Nucleus accumbens (tissue), 56 donors: ENCODE data around the gene CABCOCO1.

Experiments used
- DNase-seq, 56 donors: peaks; one replicate each; lab custom pipeline; 2025; lab: John Stamatoyannopoulos, UW

CABCOCO1 gene

DNA sequence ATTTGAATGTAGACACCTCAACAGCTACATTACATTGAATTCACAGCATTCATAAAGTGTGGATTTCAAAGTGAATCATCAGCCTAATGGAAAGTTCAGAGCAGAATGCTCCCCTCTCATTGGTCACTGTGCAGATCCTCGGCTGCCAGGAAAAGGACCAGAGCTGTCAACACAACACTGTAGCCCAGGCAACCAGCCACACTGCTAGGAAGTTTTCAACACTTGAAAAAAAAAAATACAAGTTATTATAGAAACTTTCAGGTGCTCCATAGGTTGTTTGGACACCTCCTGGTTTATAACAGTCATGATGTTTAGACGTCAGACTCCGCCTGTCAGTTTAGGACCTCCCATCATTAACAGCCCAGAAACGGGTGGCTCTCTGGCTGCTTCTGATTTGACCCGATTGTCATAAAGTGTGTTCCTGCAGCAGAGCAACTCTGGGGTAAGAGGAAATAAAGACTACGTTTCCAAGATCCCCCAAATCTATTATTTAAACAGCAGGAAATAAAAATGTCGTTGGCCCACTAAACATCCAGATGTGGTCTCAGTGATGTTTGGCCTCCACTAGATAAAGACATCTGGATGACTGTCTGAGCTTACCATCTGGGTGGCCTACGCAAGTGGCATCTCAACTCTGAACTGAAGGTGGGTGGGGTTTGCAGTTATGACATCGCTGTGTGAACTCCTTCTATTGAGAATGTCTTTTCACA lies 117.4 kb downstream of the CABCOCO1 start:
- DNase-seq, result no peak

DNA sequence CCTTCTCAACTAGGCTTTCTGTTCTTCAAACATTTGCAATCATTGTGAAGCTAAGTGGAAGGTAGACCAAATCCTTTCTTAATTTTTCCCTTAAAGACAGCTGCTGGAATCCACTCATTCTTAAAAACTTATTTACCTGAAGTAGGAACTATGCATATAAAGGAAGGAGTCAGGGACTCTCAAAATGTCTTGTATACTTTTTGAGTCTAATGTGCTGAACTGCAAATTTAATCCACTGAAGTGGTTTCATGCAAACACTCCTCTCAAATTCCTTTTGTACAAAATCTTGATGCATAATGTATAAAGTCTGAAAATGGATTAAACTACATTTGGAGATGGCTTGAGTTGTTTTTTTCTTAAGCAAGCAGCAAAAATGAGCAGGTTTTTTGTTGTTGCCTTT lies 118.0 kb downstream of the CABCOCO1 start:
- DNase-seq, result no peak

DNA sequence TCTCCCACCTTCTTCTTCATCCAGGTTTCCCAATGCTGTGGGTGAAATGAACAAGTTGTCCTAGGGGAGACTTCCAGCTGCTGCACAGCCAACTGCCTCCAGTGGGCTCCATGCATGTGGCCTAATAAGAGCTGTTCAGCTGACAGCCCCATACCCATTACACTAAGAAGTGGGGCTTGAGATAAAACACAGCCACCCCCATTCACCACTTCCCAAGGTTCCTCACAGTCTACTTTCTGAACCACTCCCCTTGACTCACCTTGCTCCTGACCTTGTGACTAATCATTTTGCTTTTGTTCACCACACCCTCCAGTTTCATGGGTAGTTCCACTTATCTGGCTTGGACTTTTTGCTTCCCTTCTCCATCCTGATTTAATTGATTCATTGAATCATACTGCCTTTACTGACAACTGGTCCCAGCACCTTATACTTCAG lies 119.3 kb downstream of the CABCOCO1 start:
- DNase-seq, result no peak

DNA sequence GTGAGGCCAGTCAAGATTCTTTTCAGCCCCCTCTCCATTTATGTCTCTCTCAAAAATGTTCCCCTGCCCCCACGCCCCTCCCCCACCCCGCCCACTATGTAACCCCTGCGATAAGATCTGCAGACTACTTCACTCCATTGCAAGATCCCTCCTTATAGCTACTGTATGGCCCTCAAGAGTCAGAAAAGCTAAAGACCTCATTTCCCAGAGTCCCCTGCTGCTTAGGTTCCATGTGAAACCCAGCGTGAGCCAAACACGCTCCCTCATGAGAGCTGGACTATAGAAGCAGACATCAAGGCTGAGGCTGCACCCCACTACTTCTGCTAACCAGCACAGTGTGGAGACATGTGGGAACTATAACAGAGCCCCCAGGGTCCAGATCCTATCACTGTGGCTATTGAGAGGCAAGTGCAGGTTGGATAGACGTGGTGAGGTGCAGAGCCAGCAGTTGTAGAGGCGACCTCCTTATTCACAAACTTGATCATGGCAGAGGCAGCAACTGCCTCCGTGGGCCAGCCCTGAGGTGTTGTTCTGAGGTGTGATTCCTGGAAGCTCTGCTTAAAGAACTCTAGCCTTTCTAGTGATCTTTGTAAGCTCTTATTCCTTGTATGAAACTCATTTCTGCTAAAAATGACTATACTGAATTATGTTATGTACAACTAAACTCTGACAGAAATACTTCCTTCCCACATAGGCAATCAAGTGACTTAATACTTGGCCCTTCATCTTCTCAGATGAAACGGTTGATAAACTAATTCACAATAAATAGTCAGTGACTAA lies 121.8 kb downstream of the CABCOCO1 start:
- DNase-seq, result no peak

DNA sequence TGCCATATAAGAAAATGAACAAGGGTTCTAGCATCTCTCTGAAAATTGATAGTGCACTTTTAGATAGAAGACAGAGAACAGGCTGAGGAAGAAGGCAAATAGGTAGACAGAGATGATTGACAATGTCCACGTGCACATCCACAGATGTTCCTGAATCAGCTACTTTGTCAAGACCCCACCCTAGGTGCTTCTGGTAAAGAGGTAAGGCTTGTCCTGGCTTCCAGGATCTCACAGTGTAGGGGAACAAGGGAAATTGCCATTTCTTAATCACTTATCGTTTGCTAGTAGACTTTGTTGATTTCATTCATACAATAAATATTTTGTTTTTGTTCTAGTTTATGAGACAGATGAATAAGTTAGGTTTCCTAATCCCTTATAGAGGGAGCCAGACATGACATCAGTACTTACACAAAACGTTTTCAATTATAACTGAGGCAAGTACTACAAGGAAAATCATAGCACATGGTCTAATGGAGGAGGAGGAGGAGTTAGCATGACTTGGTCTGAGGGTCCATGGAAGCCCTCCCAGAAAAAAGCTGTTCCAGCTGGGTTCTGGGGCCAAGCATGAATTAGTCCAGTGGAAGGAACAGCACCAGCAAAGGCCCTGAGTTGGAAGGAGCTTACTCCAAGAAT lies 122.9 kb downstream of the CABCOCO1 start:
- DNase-seq, result no peak

DNA sequence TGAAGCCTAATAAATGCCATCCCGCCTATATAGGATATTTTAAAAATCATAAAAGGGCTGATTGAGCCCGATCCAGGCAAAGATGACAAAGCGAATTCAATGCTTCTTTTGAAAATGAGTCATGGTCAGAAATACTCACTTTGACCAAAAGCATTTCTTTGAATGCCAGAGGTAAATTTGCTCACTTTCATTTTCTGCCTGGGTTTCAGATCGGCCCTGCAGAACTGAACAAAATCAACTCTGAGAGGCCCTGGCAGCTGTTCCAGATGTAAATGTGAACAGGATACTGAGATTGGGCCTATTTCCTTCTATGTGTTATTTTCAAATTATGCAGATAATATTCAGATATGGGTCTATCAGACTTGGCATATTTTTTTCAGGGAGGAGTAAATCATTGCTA lies 124.0 kb downstream of the CABCOCO1 start:
- DNase-seq, result no peak

DNA sequence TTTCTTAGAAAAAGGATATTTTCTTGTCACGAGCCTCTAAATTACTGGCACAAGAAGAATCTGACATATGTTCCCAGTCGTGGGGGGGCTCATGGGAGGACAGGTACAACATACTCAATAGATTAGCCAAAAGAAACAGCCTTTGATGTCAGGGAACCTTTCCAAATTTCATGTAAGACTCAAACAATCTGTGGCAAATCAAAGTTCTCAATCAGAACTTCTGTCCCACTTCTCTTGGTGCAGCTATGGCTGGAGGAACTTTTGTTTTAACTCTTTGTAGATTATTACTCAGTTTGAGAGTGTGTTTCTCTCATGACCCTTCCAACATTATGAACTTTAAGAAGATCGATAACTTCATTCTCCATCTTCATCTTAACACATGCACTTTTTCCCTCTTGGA lies 124.4 kb downstream of the CABCOCO1 start:
- DNase-seq, result no peak

DNA sequence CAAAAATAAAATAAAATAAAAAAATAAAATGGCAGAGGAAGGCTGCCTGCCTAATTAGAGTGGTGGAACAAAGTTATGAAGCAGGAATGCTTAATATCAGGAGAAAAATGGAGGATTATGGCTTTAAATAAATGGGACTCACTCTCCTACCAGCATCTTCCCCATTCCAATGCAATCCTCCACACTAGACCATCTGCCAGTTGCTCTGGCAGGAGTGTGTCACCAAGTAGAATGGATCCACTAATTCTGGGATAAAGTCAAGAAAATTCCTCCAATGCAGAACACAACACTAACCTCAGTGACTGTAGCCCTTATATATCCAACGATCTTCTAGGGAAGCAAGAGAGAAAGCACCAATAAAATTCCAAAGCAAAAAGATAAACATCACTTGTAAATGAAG lies 126.3 kb downstream of the CABCOCO1 start:
- no peak for DNase-seq

DNA sequence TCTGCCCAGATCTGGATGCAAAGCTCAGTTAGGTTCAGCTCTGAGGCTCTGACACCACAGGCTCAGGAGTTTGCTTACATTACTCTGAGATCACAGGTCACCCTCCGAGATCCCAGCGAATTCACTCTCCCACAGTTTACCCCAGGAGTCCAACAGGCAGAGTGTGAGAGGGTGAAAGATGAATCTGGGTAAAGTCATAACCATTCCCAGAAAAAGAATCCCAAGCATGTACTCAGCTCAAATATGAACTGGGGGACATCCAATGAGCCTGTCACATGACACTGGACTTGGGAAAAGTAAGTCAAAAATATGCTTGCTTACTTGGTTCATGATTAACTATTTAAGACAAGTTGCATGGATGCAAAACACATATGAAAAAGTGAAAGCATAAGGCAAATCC lies 128.5 kb downstream of the CABCOCO1 start:
- DNase-seq, result no peak

DNA sequence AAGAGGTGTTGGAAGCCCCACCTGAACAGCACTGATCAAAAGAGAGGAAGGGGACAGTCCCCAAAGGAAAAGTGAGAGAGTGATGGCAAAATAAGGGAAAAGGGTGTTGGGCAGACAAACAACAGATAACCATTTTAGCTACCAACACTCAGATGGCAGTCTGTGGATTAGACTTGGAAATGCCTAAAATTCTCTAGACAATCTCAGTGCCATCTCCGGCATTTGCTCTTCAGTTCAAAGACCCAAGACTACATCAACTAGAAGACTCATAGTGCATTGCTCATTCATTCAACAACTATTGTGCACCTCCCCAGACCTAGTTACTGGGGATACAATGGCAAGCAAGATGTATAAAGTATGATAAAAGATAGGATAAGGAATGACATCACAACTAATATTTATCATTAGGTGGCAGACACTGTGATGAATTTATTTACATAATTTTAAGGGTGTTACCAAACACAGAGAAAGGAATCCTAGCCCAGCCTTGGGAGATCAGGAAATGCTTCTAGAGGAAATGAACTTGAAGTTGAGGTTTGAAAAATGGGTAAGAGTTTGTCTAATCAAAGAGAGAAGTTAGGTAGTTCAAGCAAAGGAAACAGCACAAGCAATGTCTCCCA lies 129.5 kb downstream of the CABCOCO1 start:
- DNase-seq, result no peak

DNA sequence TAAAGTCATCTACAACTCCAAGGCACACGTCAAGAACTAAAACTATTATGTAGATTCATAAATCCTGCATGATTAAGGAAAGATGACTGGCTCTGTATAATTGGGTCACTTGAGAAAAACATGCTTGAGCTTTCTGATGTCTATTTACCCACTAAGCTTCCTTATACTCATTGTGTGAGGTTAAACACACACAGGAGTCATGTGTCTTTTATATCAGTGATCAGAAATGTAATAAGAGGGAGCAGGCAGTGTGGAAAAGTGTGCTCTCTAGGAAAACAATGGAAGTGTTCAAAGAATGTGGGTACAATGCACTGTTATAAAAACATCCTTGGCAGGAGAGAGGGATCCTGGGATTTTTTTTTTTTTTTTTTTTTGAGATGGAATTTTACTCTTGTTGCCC lies 130.2 kb downstream of the CABCOCO1 start:
- DNase-seq, result no peak

DNA sequence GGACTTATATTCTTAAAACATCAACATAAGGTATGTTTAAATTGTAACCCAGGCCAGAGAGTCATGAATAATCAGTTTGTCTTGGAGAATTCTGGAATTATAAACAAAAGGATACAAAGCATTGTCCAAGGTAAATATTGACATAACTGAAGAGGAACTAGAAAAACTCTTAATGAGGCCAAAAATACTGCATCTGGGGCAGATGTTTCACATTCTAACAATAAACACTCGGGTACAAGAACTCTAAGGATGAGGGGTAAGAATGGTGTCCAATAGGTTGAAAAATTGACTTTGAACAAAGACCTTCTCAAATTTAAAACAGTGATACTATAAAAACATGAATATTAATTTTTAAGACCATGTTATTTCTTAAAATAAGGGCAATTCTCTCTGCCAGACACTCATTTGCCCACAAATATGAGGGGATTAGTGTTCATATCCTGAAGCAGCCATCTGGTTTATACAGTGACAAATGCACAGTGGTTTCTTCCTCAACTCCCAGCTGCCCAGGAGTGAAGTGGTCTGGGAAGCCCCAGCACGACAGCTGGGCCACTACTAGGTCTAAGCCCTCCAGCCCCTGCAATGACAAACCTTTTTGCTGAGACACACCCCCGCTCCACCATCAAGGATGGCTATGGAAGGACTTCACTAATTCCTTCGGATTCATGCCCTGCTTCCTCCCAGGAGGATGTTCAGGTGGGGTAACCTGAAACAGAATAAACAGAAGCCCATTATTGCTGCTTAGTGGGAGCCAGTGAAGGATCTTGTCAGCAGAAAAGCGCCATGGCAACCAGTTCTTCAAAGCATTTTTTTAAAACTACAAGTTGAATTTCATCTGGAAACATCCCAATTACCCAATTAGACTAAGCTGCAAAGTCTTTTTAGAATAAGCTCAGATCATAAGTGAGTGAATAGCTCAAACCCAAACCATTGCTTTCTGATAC lies 131.3 kb downstream of the CABCOCO1 start:
- DNase-seq, result peak in 7 of 56 donors; percentile 0 to 13 (median 3)

DNA sequence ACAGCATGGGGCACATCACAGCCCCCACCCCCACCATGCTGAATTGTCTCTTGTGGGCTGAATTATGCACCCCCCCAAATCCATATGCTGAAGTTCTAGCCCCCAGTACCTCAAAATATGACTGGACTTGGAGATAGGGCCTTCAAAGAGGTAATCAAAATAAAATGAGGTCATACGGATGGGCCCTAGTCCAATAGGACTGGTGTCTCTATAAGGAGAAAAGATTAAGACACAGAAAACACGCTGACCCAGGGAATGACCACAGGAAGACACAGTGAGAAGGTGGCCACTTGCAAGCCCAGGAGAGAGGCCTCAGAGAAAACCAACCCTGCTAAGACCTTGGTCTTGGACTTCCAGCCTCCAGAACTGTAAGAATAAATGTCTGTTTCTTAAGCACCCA lies 132.4 kb downstream of the CABCOCO1 start:
- no peak for DNase-seq

DNA sequence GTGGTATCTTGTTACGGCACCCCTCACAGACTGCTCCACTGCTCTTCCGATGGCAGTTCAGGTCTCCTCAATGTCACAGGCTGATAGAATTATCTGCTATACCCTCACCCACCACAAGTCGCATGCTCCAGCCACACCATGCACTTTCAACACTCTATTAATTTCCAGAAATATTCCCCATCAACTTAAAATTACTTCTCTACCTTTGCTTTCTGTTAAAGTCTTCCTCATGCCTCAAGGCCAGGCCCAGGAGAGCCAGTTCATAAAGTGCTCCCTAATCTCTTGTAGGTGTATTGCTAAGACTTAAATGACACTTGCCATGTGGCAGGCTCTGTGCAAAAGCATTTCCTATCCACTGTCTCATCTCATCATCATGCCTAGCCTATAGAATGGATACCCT lies 132.8 kb downstream of the CABCOCO1 start:
- DNase-seq, result no peak

DNA sequence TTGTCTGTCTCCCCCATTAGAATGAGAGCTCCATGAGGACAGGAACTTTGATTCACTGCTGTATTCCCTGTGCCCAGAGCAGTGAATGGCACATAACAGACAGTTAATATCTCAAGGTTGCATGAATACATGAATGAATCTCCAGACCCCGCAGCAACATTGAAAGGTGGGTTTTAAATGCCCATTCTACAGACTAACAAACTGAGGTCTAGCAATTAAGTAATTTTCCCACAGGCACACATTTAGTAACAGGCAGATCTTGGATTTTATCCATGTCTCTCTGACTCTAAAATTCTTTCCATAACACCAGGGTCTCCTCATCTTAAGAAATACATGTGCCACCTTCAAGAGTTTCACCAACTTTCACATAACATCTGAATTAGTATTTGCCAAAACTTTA lies 134.1 kb downstream of the CABCOCO1 start:
- no peak for DNase-seq

DNA sequence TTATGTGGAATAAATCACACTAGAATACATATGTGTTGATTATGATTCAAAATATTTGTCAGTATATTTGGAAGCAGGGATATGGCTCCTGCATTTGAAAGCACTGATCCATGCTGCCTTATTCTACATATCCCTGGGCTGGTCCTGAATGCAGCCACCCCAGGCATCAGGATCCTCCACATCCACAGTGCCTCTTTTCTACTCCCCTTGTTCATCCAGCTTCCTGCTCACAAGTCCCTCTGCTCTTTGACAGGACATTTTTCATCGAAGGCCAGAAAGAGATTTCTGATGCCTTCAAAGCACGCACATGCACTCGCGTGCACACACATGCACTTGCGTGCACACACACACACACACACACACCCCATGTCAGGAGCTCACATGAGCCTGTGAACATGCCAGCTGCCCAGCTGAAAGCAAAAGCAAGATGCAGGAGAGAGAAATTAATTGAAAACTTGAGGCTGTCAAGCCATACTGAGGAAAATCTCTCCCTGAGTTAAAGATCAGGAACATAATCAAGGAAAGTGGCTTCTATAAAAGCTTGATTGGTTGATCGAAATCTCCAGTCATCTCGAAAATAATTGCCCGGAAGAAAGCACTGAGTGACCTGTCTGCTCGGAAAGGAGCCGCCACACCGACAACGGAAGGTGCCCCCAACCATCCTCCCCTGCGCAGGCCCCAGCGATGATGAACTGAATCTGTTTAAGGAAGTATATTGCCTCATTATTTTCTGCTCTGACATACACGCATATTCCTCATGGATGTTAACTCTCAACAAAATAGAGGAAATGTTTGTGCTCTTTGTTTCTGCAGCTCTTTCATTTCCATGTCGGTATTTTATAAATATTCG lies 134.8 kb downstream of the CABCOCO1 start:
- no peak for DNase-seq

DNA sequence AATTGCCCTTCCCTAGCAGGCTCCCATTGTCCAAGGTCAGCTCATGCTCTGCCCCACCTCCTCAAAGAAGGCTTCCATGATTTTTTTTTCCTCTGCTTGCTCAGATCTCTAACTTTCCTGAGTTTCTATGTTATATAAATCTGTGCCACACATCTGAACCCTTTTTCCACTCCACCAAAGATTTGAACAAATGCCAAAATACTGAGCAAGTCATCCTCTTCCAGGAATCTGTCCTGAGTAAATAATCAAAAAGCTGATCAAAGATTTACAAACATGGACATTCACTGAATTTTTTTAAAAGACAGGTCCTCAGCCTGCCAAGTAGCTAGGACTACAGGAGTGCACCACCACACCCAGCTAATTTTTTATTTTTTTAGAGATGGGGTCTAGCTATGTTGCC lies 136.0 kb downstream of the CABCOCO1 start:
- DNase-seq, result no peak

DNA sequence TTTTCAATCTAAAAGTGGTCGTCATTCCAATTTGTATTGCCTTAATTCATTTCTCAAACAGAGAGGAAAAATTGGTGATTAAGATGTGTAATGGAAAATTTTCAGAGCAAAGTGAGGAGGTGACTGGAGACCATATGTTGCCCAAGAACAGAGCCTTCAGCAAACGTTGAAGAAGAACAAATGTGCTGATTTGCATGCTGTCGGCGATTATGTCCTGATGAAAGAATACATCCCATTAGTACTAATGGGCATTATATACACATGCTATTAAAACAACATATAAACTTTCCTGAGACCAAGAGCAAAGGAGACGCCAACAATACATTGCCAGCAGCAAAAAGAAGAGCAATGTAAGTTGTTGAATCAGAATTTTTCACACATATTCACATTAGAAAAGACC lies 138.8 kb downstream of the CABCOCO1 start:
- DNase-seq, result no peak

DNA sequence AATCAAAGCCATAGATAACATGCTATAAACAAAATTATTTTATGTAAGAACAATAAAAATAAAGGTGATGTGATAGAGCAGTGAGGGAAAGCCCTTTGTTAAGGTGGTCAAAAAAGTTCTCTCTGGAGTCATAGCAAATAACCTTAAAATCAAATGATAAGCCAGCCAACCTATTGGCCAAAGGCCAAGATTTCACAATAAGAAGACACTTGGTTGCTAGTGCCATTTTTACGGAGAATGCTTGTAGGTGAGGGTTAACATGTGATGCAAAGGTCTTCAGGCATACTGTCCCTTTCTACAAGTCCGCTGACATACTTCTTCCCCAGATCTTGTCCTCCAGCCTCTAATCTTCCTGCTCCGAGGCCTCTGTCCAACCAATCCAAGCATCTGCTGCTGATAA lies 140.5 kb downstream of the CABCOCO1 start:
- DNase-seq, result no peak
